WI38 (cell line): ENCODE data around the gene STAC3.
"Not testable (repeated sequence)": the region's sequence is repeated elsewhere in the genome, so short reads cannot be mapped to it uniquely, and the experiment has no call there.

Experiments
- H3K4me3 ChIP-seq: 2 replicates; pipeline ENCODE4 v1.5.1; 2011; ENCODE audit warnings: low read depth, mild to moderate bottlenecking, control low read depth, low read length
- CTCF ChIP-seq: IDR thresholded peaks from 2 replicates; pipeline ENCODE4 v1.5.1; 2012; ENCODE audit warnings: low read depth, mild to moderate bottlenecking, control low read depth, low read length

Gene STAC3

GRCh38 chr12:57250956-57251355 is at the start of gene STAC3:
Gene STAC3 (minus strand): TSS chr12:57251187. CDS start chr12:57249636, 1,551 bp downstream.
- no peak within 1 kb of the TSS for H3K4me3 ChIP-seq
- no peak for TF ChIP-seq CTCF

GRCh38 chr12:57299514-57300016 is 48.6 kb upstream of the STAC3 start:
- TF ChIP-seq CTCF, result no peak
- no peak overlapping the region for H3K4me3 ChIP-seq

GRCh38 chr12:57296291-57296690 is 45.3 kb upstream of the STAC3 start:
- no peak for TF ChIP-seq CTCF
- H3K4me3 ChIP-seq, result no peak overlapping the region

GRCh38 chr12:57282073-57282472 is 31.1 kb upstream of the STAC3 start:
- not testable (repeated sequence) for H3K4me3 ChIP-seq

GRCh38 chr12:57280211-57281062 is 29.4 kb upstream of the STAC3 start:
- TF ChIP-seq CTCF, result no peak
- H3K4me3 ChIP-seq, result peak overlapping the region; percentile 7; the same call in 1 of the 2 replicates

GRCh38 chr12:57278465-57279381 is 27.7 kb upstream of the STAC3 start:
- no peak for TF ChIP-seq CTCF

GRCh38 chr12:57276935-57277563 is 26.1 kb upstream of the STAC3 start:
- TF ChIP-seq CTCF, result peak; percentile 38; the same call in 1 of the 2 replicates
- no peak overlapping the region for H3K4me3 ChIP-seq

More at GRCh38 chr12:57278465-57279381, 27.7 kb upstream of the STAC3 start:
- no peak overlapping the region for H3K4me3 ChIP-seq

GRCh38 chr12:57276233-57276632 is 25.2 kb upstream of the STAC3 start:
- H3K4me3 ChIP-seq, result not testable (repeated sequence)
